Psoas muscle (tissue), 8 donors: Measurements from ENCODE around the gene SIL1. TPM values are rescaled to one million over a fixed set of nuclear protein-coding genes. Genes with fewer than 3 reads are reported as not detected.
"Not testable (repeated sequence)": the region's sequence is repeated elsewhere in the genome, so short reads cannot be mapped to it uniquely, and the experiment has no call there.

Experiments
- ATAC-seq, 4 donors: fragments of 200-7000 bp; cut with Tn5 transposase; one replicate each; pipeline ENCODE4 v1.9.1; 2020; ENCODE audit warnings: moderate library complexity in 3 of 4, mild to moderate bottlenecking in 2 of 4
- DNase-seq, 2 donors: peaks; one replicate each; pipeline ENCODE4 v3.0.0-alpha.2; 2020
- H3K27ac ChIP-seq: fragments of 200-600 bp; one replicate; pipeline ENCODE4 v1.8.0; 2022
- H3K27me3 ChIP-seq, 3 donors: fragments of 200-600 bp in 1 of 3; one replicate each; pipeline versions ENCODE4 v1.6.1 to v1.8.0; 2013 to 2022; ENCODE audit warnings: low read length in 2 of 3, mild to moderate bottlenecking in 2 of 3, moderate library complexity in 1 of 3; ENCODE audit not compliant: insufficient read depth in 3 of 3
- H3K36me3 ChIP-seq, 2 donors: fragments of 200-600 bp in 1 of 2; one replicate each; pipeline versions ENCODE4 v1.6.1 to v1.8.0; 2013 to 2022; ENCODE audit warnings: low read depth in 1 of 2, mild to moderate bottlenecking in 1 of 2, moderate library complexity in 1 of 2; ENCODE audit not compliant: insufficient read depth in 1 of 2
- H3K4me1 ChIP-seq: fragments of 200-600 bp; one replicate; pipeline ENCODE4 v1.8.0; 2022
- H3K4me3 ChIP-seq: fragments of 200-600 bp; one replicate; pipeline ENCODE4 v1.8.0; 2022; ENCODE audit warnings: mild to moderate bottlenecking
- H3K9me3 ChIP-seq: fragments of 200-600 bp; one replicate; pipeline ENCODE4 v1.8.0; 2022
- WGBS, 3 donors: extraction: QIAGEN DNeasy Blood & Tissue Kit; methylation state at CpG; one replicate each; pipeline versions ENCODE4 v1.1.6 to v1.1.7; 2013; 5-methylcytosine and 5-hydroxymethylcytosine counted together
- intact Hi-C, 2 donors: fragments of 100-400 bp; cut with DNase I; formaldehyde crosslinking; loops; one replicate each; pipeline versions ENCODE4 v1.11.0 to v1.14.2; 2022
- polyA plus RNA-seq, 3 donors: library from polyadenylated mRNA; stranded (reverse); fragments of 200-250 nt; gene quantifications; one replicate each; pipeline ENCODE4 v1.2.3, GENCODE V29; 2013
- total RNA-seq, 4 donors: library from RNA; stranded (reverse); fragmentation: NEBNext Ultra II Directional in 2 of 4; extraction: Animal tissue kit (Norgen Biotek cat#: 25700) in 2 of 4; gene quantifications; one replicate each; pipeline versions ENCODE4 v1.2.1 to v1.2.4, GENCODE V29; 2021 to 2023
- TF ChIP-seq, protein P1 (sequence below): fragments of 200-600 bp; IDR thresholded peaks from one replicate; pipeline ENCODE4 v1.8.0; 2022; ENCODE audit warnings: antibody characterized with exemption
- donor health status: healthy with polysubstance abuse.
- donor health status: DM: no; HTN: no; CAD: no; lungs with moderate emphysema.
- donor health status: Bipolar disorder and iron deficiency.
- donor health status: healthy.
- donor health status: DM: yes; HTN: yes; CAD: no.
- donor health status: DM: no; HTN: no; CAD: no.
- donor health status: DM: no; HTN: no; CAD: no.
- donor health status: DM: yes; HTN: yes; CAD: no.

The SIL1 gene
- total and polyA plus RNA-seq, 7 donors = 27.1 to 52.9 (median 41.0) TPM

DNA sequence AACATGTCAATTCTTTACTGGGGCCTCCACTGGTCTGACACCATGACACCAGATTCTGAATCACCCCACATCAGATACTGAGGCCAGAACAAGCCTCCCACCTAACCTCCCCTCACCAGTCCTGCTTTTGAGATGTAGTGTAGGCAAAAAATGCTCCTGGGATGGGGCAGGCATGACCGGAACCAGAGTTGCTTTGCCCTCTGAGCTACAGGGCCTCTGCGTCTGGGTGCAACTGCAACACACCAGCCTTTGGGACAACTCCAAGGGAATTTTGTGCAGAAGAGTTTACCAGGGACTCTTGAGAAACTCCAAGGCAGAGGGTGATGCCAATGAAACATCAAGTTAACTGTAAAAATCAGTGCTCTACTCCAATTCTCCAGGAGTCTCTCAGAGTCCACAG, 79.4 kb downstream of the SIL1 start:
- Histone ChIP-seq H3K4me3 (no peak overlapping the region), H3K36me3 (peaks cover 0 to 51% of the 10 kb centered on the region in 2 donors), H3K9me3 (no peaks in the 10 kb centered on the region), H3K27me3 (no peaks in the 10 kb centered on the region), H3K4me1 (peaks cover 6% of the 10 kb centered on the region), H3K27ac (no peak overlapping the region)
- intact Hi-C loops = no loop called here
- WGBS, 3 donors = 88 to 89% (median 89%) methylated on average over 2 of the region's 2 CpGs
- TF ChIP-seq, protein P1, sequence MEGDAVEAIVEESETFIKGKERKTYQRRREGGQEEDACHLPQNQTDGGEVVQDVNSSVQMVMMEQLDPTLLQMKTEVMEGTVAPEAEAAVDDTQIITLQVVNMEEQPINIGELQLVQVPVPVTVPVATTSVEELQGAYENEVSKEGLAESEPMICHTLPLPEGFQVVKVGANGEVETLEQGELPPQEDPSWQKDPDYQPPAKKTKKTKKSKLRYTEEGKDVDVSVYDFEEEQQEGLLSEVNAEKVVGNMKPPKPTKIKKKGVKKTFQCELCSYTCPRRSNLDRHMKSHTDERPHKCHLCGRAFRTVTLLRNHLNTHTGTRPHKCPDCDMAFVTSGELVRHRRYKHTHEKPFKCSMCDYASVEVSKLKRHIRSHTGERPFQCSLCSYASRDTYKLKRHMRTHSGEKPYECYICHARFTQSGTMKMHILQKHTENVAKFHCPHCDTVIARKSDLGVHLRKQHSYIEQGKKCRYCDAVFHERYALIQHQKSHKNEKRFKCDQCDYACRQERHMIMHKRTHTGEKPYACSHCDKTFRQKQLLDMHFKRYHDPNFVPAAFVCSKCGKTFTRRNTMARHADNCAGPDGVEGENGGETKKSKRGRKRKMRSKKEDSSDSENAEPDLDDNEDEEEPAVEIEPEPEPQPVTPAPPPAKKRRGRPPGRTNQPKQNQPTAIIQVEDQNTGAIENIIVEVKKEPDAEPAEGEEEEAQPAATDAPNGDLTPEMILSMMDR = no peak
- DNase-seq (no peak), ATAC-seq (no peak)

DNA sequence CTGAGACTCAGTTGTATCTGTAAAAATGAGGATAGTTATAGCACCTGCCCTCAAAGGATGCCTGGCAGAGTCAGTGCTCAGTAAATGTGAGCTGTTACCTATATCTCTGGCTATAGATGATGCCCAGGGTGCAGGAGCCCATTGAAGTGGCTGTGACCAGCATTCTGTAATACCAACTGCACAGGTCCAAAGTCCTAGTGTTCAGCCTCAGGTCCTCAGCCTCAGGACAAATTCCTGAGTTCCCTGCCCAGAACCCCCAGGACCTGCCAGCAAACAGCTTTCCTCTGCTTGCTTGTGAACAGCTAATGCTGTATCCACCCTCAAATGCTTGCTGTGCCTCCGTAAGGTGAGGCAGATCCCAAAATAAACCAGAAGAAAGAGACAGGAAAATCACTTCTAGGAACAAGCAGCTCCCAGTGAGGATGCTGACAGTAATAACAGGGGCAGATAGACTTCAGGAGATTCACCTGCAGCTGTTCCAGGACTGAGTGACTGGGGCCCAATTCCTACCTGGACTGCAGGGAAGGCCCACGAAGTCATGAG, 80.8 kb downstream of the SIL1 start:
- no peak for ATAC-seq
- Histone ChIP-seq H3K9me3 (no peaks in the 10 kb centered on the region), H3K4me3 (no peak overlapping the region), H3K27me3 (no peaks in the 10 kb centered on the region), H3K4me1 (peaks cover 6% of the 10 kb centered on the region), H3K27ac (no peak overlapping the region), H3K36me3 (peaks cover 0 to 43% of the 10 kb centered on the region in 2 donors)
- WGBS, 3 donors = 40 to 68% (median 66%) methylated on average over 2 of the region's 2 CpGs
- DNase-seq = no peak
- TF ChIP-seq, protein P1 = no peak
- intact Hi-C loops = no loop called here

DNA sequence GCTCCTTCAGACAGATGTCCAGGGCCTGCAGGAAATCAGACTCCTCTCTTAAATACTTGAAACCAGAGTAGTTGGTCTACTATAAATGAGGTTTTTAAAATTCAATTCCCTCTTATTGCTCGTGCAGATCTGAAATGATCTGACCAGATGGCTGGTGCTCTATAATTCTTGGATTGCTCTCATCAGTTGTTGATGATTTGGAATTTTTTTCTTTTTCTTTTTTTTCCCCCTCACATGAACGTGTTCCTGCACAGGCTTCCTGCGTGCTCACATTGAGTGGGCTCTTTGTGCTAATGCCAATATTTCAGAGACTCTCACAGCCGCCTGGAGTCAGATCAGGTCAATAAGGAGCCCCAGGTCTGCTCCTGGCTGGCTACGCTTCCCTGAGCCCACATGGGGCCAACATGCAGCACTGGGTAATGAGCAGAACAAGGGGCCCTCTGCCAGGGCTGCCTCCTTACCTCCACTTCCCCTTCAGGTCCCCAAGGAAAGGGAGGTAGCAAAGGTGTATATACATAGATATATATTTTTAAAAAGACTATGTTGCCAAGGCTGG, 82.0 kb downstream of the SIL1 start:
- no peak for ATAC-seq
- H3K9me3 ChIP-seq = no peaks in the 10 kb centered on the region
- intact Hi-C loops = no loop called here
- TF ChIP-seq, protein P1 = no peak
- peaks cover 0 to 42% of the 10 kb centered on the region in 2 donors for H3K36me3 ChIP-seq
- DNase-seq = no peak
- no peak overlapping the region for H3K27ac ChIP-seq
- H3K27me3 ChIP-seq = no peaks in the 10 kb centered on the region
- no peak overlapping the region for H3K4me3 ChIP-seq
- peaks cover 6% of the 10 kb centered on the region for H3K4me1 ChIP-seq
- 56 to 74% (median 58%) methylated on average over 5 of the region's 5 CpGs for WGBS, 3 donors

DNA sequence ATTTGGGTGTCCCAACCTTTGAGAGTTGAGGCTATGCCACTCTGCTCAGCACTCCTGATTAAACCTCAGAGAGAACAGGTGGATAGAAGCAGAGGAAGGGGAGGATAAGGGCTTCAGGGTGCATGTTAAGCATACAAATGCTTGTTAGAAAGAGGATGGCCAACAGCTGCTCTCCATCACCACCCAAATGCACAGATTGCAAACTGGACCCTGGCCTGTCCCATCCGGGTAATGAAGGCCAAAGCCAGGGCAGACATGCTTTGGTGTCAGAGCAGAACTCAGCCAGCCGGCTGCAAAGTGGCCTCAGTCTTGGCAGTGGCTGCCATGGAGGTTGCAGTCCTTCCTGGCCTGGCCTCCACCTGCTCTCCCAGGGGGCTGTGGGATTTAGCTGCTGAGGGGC, 84.3 kb downstream of the SIL1 start:
- peaks cover 0 to 19% of the 10 kb centered on the region in 2 donors for H3K36me3 ChIP-seq
- WGBS, 3 donors = 55 to 84% (median 68%) methylated on average over 2 of the region's 2 CpGs
- no peak for DNase-seq
- intact Hi-C loops = no loop called here
- ATAC-seq = no peak
- no peaks in the 10 kb centered on the region for H3K9me3 ChIP-seq
- TF ChIP-seq, protein P1 = no peak
- peaks cover 7% of the 10 kb centered on the region for H3K4me1 ChIP-seq
- no peak overlapping the region for H3K4me3 ChIP-seq
- H3K27ac ChIP-seq = no peak overlapping the region
- H3K27me3 ChIP-seq = no peaks in the 10 kb centered on the region

DNA sequence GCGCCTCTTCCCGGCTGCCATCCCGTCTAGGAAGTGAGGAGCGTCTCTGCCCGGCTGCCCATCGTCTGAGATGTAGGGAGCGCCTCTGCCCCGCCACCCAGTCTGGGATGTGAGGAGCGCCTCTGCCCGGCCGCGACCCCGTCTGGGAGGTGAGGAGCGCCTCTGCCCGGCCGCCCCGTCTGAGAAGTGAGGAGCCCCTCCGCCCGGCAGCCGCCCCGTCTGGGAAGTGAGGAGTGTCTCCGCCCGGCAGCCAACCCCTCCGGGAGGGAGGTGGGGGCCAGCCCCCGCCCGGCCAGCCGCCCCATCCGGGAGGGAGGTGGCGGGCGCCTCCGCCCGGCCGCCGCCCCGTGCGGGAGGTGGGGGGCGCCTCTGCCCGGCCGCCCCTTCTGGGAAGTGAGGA, 85.8 kb downstream of the SIL1 start:
- H3K4me3 ChIP-seq, intact Hi-C loops, ATAC-seq, H3K9me3 ChIP-seq, H3K36me3 ChIP-seq, DNase-seq, H3K27me3 ChIP-seq, H3K27ac ChIP-seq: not testable (repeated sequence)
- 94 to 98% (median 94%) methylated on average over 15 to 38 of the region's 39 CpGs for WGBS, 3 donors
- H3K4me1 ChIP-seq = peaks cover 11% of the 10 kb centered on the region
